ENCODE measurements around the gene AKAP5. TPM values are rescaled to one million over a fixed set of nuclear protein-coding genes. Genes with fewer than 3 reads are reported as not detected.

AKAP5 gene
- total and polyA plus RNA-seq, 4 donors = 0.15 to 1.8 (median 1.2) TPM

- ATAC-seq (ENCODE audit: insufficient read depth, low FRiP score) = peak; percentile 87
- peak within 1 kb of the TSS; percentile 99 to 100 for H3K27ac ChIP-seq (ENCODE audit: low read depth in 1 of 2, low read length in 1 of 2)
- 0% methylated on average over 72 to 87 of the region's 87 CpGs for WGBS, 2 donors
- peaks cover 0 to 4% (median 0%) of the 10 kb centered on the region in 4 donors for H3K36me3 ChIP-seq (ENCODE audit: control insufficient read depth in 4 of 4, insufficient read depth in 4 of 4, low read length in 4 of 4)
- TF ChIP-seq CTCF (IDR thresholded peaks at IDR 0.05; ENCODE audit: control extremely low read depth, extremely low read depth) = no peak
- H3K4me1 ChIP-seq (ENCODE audit: control insufficient read depth in 5 of 5, insufficient read depth in 5 of 5, low read length in 5 of 5) = peaks cover 7 to 47% (median 27%) of the 10 kb centered on the region in 5 donors
- H3K9ac ChIP-seq (ENCODE audit: insufficient read depth in 1 of 2, low read length in 2 of 2) = peak within 1 kb of the TSS; percentile 87 to 92
- DNase-seq = peak; percentile 94 to 97 (median 95)
- no peaks in the 10 kb centered on the region for H3K9me3 ChIP-seq (ENCODE audit: control insufficient read depth in 4 of 4, insufficient read depth in 3 of 4, low read length in 3 of 4)
- peak within 1 kb of the TSS; percentile 62 for H3K4me3 ChIP-seq
- H3K27me3 ChIP-seq (ENCODE audit: control insufficient read depth in 3 of 3, insufficient read depth in 3 of 3, low read length in 2 of 3) = no peaks in the 10 kb centered on the region
These were observed 38.4 kb downstream of the AKAP5 start, which contains the start of gene ZBTB25 for GRCh38 chr14:64503434-64504309. TSS of gene ZBTB25 (minus strand) at chr14:64503838. CDS start at chr14:64490533, 13,305 bp downstream.

GRCh38 chr14:64504310-64504896 is 39.1 kb downstream of the AKAP5 start, which contains the start of gene ZBTB1:
TSS of gene ZBTB1 (plus strand) at chr14:64504770. CDS start at chr14:64521505, 16,735 bp downstream.
- Histone ChIP-seq H3K27ac (ENCODE audit: low read depth in 1 of 2, low read length in 1 of 2) (peak within 1 kb of the TSS; percentile 99 to 100), H3K9ac (ENCODE audit: insufficient read depth in 1 of 2, low read length in 2 of 2) (peak within 1 kb of the TSS; percentile 85 to 97), H3K4me1 (ENCODE audit: control insufficient read depth in 5 of 5, insufficient read depth in 5 of 5, low read length in 5 of 5) (peaks cover 11 to 47% (median 27%) of the 10 kb centered on the region in 5 donors), H3K36me3 (ENCODE audit: control insufficient read depth in 4 of 4, insufficient read depth in 4 of 4, low read length in 4 of 4) (peaks cover 0 to 4% (median 0%) of the 10 kb centered on the region in 4 donors), H3K9me3 (ENCODE audit: control insufficient read depth in 4 of 4, insufficient read depth in 3 of 4, low read length in 3 of 4) (no peaks in the 10 kb centered on the region), H3K4me3 (peak within 1 kb of the TSS; percentile 62), H3K27me3 (ENCODE audit: control insufficient read depth in 3 of 3, insufficient read depth in 3 of 3, low read length in 2 of 3) (no peaks in the 10 kb centered on the region)
- peak; percentile 92 to 94 (median 94) for DNase-seq
- WGBS, 2 donors = 0% methylated on average over 60 to 63 of the region's 63 CpGs
- no peak for TF ChIP-seq CTCF (IDR thresholded peaks at IDR 0.05; ENCODE audit: control extremely low read depth, extremely low read depth)
- peak; percentile 56 for ATAC-seq (ENCODE audit: insufficient read depth, low FRiP score)

GRCh38 chr14:64504897-64505794 is 39.8 kb downstream of the AKAP5 start:
- H3K4me1 ChIP-seq (ENCODE audit: control insufficient read depth in 5 of 5, insufficient read depth in 5 of 5, low read length in 5 of 5) = peaks cover 11 to 47% (median 28%) of the 10 kb centered on the region in 5 donors

More at GRCh38 chr14:64504897-64505794, 39.8 kb downstream of the AKAP5 start:
- H3K27ac ChIP-seq (ENCODE audit: low read depth in 1 of 2, low read length in 1 of 2) = peak overlapping the region; percentile 99 to 100
- peak overlapping the region; percentile 62 for H3K4me3 ChIP-seq
- WGBS, 2 donors = 0 to 1% methylated on average over 68 of the region's 68 CpGs
- no peak for TF ChIP-seq CTCF (IDR thresholded peaks at IDR 0.05; ENCODE audit: control extremely low read depth, extremely low read depth)
- H3K36me3 ChIP-seq (ENCODE audit: control insufficient read depth in 4 of 4, insufficient read depth in 4 of 4, low read length in 4 of 4) = peaks cover 0 to 4% (median 0%) of the 10 kb centered on the region in 4 donors
- H3K27me3 ChIP-seq (ENCODE audit: control insufficient read depth in 3 of 3, insufficient read depth in 3 of 3, low read length in 2 of 3) = no peaks in the 10 kb centered on the region
- peak; percentile 92 to 96 (median 95) for DNase-seq
- no peaks in the 10 kb centered on the region for H3K9me3 ChIP-seq (ENCODE audit: control insufficient read depth in 4 of 4, insufficient read depth in 3 of 4, low read length in 3 of 4)
- ATAC-seq (ENCODE audit: insufficient read depth, low FRiP score) = peak; percentile 29
- H3K9ac ChIP-seq (ENCODE audit: insufficient read depth in 1 of 2, low read length in 2 of 2) = peak overlapping the region; percentile 85 to 97
